ENCODE results near the gene CLDN16.

CLDN16 gene

GRCh38 chr3:190380184-190380583 is 7.8 kb upstream of the CLDN16 start:
- no peak for DNase-seq (ENCODE audit: low spot score)

GRCh38 chr3:190381441-190381840 is 6.5 kb upstream of the CLDN16 start:
- DNase-seq (ENCODE audit: low spot score), result no peak

GRCh38 chr3:190382082-190382481 is 5.9 kb upstream of the CLDN16 start:
- DNase-seq (ENCODE audit: low spot score), result no peak

- DNase-seq (ENCODE audit: low spot score), result peak; percentile 33
Measured at GRCh38 chr3:190384309-190384756, 3.6 kb upstream of the CLDN16 start.

GRCh38 chr3:190385731-190386688 is 2.0 kb upstream of the CLDN16 start:
- peak; percentile 23 for DNase-seq (ENCODE audit: low spot score)

- DNase-seq (ENCODE audit: low spot score), result no peak
Measured at GRCh38 chr3:190388703-190389102, 740 bp downstream of the CLDN16 start.

GRCh38 chr3:190396001-190396400 is 8.0 kb downstream of the CLDN16 start:
- no peak for DNase-seq (ENCODE audit: low spot score)

- DNase-seq (ENCODE audit: low spot score), result no peak
Measured at GRCh38 chr3:190397889-190398288, 9.9 kb downstream of the CLDN16 start.

- DNase-seq (ENCODE audit: low spot score), result no peak
Measured at GRCh38 chr3:190399677-190400076, 11.7 kb downstream of the CLDN16 start.

GRCh38 chr3:190401963-190402362 is 14.0 kb downstream of the CLDN16 start:
- no peak for DNase-seq (ENCODE audit: low spot score)

- no peak for DNase-seq (ENCODE audit: low spot score)
Measured at GRCh38 chr3:190404715-190405114, 16.8 kb downstream of the CLDN16 start.

- DNase-seq (ENCODE audit: low spot score), result no peak
Measured at GRCh38 chr3:190414297-190414696, 26.3 kb downstream of the CLDN16 start.

GRCh38 chr3:190424108-190424477 is 36.1 kb downstream of the CLDN16 start:
- DNase-seq (ENCODE audit: low spot score), result no peak

GRCh38 chr3:190424478-190425439 is 36.8 kb downstream of the CLDN16 start:
- peak; percentile 80 for DNase-seq (ENCODE audit: low spot score)

GRCh38 chr3:190425833-190426232 is 37.9 kb downstream of the CLDN16 start:
- no peak for DNase-seq (ENCODE audit: low spot score)

- DNase-seq (ENCODE audit: low spot score), result no peak
Measured at GRCh38 chr3:190426806-190427507, 39.0 kb downstream of the CLDN16 start.

- DNase-seq (ENCODE audit: low spot score), result no peak
Measured at GRCh38 chr3:190429681-190430080, 41.7 kb downstream of the CLDN16 start.

GRCh38 chr3:190430906-190431305 is 42.9 kb downstream of the CLDN16 start:
- DNase-seq (ENCODE audit: low spot score), result no peak

GRCh38 chr3:190432216-190432615 is 44.3 kb downstream of the CLDN16 start:
- no peak for DNase-seq (ENCODE audit: low spot score)

GRCh38 chr3:190433626-190434025 is 45.7 kb downstream of the CLDN16 start:
- DNase-seq (ENCODE audit: low spot score), result no peak

GRCh38 chr3:190435618-190436017 is 47.7 kb downstream of the CLDN16 start:
- no peak for DNase-seq (ENCODE audit: low spot score)

- no peak for DNase-seq (ENCODE audit: low spot score)
Measured at GRCh38 chr3:190436331-190436730, 48.4 kb downstream of the CLDN16 start.

Data from Ammon's horn (tissue), 1 donor.